ENCODE measurements around the gene CCIN.

CCIN gene

DNA sequence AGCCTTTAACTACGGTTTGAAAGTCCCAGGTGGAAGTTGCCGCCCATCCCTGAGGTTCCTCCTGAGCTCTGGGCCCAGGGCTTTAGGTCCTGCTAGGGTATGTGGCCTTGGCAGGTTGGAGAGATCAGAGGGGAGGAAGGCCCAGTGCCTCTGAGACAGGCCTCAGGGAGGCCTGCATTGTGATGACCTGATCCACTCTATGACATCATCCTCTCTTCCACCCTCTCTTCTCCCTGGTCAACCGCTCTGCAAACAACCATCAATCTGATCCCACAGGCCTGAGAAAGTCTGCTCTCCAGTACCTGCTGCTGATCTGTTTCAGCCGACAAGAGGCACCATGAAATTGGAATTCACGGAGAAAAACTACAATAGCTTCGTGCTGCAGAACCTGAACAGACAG lies at the start of gene CCIN:
Gene CCIN, plus strand, starts transcription at position 223 of the 400 bp plus-strand sequence. Its CDS starts 115 bp downstream, at position 338.
- DNase-seq = no peak

DNA sequence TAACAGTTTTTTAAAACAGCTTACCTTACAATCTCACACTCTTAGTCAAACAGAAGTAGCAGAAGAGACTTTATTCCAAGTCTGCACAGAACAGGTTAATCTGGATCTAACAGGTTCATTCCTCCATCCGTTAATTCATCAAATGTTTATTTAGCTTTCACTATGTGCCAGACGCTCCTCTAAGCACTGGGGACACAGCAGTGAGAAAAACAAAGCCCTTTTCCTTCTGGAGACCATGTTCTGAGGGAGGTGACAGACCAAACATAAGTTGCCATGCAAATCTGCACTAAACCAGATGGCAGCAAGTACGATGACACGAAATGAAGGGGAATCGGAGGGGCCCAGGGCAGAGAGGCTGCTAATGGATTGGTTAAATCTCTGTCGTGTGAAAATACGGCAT lies 49.7 kb upstream of the CCIN start:
- DNase-seq = no peak

DNA sequence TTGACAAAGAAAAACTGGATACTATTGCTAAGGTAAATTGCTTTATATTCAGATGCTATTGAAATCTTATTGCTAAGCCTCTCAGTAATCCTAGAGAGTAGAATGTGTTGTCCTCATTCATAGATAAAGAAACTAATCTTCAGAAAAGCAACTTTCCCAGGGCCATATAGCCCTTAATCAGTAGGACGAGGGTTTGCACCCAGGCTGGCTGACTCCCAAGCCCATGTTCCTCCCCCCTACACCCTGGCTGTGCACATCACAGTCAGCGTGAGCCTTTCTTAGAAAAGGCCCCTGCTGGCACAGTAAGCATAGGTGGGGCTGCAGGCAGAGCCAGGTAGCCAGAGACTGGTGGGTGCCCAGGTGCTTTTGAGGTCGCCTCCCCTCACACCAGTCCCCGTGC lies 48.5 kb upstream of the CCIN start:
- DNase-seq = no peak

DNA sequence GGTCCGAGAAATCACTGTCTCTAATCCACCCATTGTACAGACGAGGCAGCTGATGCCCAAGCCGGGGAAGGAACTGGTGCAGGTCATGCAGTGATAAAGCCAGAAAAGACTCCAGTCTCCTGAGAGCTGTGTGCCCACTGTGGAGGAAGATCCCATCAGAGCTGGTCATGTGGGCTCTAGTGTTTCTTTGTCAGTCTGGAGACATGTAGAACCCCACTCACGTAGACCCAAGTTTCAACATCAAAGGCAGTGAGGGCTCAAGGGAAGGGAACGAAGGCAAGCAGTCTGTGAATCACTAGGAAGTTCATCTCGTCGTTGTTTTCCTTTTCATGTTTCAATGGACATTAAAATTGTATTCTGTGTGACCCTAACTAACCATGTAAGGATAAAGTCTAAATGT lies 47.2 kb upstream of the CCIN start:
- DNase-seq = no peak

DNA sequence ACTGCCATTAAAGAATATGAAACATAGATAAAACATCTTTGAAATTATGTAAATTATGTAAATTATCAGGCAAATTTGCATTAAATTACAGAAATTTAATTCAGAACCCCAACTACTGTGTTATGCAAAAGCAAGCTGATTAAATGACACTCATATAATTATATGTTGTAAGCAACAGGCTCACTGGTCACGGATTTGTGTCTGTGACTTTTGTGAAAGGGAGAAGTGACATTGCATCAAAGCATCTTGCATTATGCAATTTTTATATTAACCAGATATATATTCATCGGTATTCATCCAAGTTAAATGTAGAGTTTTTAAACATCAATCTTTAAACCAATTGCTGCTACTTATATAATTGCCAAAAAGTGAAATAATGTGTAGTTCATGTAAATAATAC lies 45.7 kb upstream of the CCIN start:
- no peak for DNase-seq

DNA sequence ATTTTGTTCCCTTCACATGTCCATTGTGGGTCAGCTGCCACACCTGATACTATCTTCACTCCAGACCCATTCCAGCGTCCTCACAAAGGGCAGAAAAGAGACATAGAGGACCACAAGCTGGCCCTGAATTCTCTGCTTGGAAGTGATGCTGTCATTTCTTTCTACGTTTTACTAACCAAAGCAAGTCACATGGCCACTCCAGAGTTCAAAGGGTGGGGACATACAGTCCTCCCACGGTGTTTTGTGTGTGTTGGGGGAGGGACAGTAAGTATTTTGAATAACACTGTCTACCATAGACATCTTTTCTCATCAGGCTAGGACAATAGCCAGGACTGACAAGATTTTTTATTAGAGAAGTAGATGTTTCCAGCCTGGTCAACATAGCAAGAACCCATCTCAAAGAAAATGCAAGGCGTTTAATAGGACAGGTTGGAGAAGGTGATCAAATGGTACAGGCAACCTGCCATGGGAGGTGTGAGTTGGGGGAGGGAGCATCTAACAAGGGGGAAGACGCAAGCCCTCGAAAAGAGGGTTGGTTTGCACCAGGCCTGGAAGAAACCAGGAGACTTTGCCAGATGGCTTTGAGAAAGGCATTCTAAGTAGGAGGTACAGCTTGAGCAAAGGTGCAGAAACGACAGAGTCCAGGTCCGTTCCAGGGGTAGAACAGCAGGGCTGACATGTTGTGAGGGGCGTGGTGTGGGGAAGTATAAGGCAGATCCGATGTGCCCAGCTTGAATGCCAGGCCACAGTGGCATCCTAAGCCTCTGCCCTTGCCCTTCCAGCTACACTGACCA lies 43.9 kb upstream of the CCIN start:
- DNase-seq = peak; percentile 34

DNA sequence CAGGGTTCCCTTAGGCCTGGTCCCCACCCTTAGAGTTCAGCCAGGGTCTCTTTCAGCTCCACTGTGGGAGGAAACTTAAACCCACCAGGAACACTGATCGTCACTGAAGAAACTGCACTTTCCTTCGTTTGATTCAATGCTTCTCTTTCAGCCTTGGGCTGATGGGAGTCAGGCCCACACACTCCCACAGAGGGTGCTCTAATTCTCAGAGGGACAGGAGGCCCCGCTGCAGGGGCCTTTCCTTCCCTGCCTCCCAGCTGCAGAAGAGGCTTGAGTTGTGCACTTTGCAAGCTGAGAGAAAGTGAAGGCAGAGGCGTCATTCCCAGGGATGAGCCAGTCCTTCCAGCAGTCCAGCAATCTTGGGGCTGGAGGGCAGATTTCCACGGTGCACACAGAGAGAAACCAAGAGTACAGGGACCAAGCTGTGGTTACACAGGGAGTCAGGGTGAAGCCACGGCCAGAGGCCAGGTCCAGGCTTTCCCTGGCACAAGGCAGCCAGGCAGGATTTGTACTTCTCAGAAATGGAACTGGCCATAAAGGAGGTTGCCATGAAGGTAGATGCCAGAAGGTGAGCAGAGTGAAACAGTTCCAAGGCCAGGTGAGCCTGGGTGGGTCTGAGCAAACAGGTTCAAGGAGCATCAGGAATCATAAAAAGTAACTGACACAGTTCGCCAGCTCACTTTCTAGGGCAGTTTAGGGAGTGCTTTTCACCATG lies 43.0 kb upstream of the CCIN start:
- DNase-seq = peak; percentile 49

DNA sequence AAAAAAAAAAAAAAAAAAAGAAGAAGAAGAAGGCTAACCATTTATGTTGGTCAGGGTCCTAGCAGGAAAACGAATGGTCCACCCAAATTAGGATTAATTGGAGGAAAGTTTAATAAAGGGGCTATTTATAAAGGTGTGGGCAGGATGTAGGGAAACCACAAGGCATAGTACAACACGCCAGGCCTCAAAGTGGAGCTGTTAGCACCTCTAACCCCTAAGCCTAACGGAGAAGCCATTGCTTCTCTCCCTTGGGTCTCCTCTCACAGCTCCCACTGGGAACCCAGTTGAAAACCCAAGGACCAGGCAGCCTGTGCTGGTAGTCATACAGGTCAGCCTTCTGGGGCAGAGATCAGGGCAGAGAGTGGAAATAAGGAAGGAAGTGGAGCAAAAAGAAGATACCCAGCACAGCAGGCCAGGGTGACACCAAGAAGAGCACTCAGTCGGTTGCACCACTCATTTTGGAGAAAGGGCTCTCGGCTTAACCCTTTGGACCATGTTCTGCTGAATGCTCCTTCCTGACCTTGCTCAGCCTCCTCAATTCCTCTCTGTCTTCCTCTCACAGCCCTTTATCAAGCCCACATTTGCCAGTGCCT lies 41.4 kb upstream of the CCIN start:
- DNase-seq = peak; percentile 33

DNA sequence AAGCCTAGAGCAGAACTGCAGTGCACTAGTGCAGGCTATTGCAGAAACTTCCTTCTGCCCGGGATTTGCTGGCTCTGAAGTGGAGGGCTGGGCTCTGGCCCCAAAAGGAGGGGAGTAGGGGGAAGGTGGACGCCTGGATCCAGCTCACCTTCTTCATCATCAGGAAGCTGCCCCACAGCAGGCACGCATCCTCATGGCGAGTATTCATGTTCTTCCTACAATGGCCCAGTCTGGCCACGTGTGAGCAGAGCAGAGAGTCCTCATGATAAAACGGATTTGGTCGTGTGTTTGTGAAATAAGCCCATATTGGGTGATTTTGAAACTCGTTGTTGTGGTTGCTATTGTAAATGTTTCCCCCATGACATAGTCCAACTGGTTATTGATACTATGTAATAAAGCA lies 40.8 kb upstream of the CCIN start:
- no peak for DNase-seq

DNA sequence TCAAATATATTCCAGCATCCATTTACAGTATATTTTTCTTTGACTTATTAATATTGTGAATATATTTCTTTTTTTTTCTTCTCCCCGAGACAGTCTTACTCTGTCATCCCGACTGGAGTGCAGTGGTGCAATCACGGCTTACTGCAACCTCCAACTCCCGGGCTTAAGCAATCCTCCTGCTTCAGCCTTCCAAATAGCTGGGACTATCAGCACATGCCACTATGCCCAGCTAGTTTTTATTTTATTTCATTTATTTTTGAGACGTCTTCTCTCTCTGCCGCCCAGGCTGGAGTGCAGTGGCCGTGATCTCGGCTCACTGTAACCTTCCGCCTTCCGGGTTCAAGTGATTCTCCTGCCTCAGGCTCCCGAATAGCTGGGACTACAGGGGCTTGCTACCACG lies 40.0 kb upstream of the CCIN start:
- DNase-seq = peak; percentile 12

DNA sequence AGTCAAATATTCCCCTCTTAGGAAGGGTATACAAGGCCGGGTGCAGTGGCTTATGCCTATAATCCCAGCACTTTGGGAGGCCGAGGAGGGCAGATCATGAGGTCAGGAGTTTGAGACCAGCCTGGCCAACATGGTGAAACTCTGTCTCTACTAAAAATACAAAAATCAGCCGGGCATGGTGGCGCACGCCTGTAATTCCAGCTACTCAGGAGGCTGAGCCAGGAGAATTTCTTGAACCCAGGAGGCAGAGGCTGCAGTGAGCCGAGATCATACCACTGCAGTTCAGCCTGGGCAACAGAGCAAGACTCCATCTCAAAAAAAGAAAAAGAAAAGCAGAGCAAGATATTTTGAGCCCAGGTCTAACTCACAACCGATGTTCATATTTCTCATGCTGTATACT lies 37.5 kb upstream of the CCIN start:
- peak; percentile 5 for DNase-seq

DNA sequence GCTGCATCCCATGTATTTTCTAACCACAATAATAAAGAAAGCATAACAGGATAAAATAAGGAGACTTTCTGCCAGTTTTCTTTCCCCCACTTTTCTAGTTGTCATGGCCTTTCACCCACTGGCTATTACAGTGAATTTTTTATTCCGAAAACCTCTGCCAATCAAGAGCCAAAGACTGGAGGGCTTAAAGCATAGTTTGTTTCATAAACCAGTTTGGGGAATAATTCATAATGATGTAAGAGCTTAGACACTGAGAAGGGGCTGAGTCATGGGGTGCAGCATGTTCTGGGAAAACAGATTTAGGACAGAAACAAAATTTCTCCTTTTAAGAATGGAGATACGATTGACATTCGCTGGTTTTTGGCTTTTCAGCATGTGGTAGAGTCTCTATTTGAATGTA lies 37.1 kb upstream of the CCIN start:
- no peak for DNase-seq

DNA sequence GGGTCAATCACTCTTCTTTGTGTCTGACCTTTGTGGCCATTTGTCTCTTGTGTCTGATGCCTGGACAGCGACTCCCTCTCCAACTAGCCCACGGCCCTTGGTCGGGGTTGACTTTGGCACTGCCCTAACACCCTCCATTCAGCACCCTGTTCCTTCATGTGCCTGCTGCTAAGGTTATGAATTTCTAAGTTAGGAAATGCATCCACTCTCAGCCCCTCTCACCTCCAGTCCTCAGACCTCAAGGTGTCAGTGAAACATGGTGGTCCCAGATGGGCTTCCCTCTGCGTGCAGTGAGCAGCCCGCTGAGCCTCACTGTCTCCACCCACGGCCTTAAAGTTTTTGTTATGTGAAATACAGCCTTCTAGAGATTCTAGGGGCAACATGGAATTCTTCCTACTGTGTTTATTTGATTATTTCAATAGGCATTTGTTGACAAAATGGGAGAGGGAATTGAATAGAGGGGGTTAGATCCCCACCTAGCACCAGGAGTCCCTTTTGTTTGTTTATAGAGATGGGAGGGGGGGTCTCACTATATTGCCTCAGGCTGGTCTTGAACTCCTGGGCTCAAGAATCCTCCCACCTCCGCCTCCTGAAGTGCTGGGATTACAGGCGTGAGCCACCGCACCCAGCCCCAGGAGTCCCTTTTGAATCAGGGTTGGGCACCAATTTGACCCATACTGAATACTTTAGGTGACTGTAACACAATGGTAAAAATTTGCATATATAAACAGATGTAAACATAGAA lies 34.3 kb upstream of the CCIN start:
- peak; percentile 35 for DNase-seq

DNA sequence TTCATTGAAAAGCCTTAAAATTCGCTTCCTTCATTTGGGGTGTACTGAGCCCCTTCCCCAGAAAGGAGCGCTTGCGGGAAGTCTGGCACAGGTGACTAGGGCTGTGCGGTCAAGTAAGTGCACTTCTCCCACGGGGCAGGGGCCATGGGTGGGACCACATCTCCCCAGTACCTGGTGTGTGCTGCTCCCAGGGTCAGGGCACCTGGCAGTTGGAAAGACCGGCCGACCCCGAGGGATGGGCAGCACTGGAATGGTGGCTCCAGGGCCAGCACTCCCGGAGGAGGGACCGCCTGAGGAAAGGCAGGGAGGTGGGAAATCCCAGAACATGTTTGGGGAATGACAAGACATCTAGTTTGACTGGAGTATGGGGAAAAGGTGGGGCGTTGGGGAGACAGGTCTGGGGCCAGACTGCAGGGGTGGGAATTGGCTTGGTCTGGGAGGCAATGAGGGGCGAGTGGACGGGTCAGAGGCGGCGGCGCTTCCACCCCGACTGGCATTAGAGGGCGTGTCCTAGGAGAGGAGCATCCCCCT lies 33.4 kb upstream of the CCIN start:
- DNase-seq = no peak

DNA sequence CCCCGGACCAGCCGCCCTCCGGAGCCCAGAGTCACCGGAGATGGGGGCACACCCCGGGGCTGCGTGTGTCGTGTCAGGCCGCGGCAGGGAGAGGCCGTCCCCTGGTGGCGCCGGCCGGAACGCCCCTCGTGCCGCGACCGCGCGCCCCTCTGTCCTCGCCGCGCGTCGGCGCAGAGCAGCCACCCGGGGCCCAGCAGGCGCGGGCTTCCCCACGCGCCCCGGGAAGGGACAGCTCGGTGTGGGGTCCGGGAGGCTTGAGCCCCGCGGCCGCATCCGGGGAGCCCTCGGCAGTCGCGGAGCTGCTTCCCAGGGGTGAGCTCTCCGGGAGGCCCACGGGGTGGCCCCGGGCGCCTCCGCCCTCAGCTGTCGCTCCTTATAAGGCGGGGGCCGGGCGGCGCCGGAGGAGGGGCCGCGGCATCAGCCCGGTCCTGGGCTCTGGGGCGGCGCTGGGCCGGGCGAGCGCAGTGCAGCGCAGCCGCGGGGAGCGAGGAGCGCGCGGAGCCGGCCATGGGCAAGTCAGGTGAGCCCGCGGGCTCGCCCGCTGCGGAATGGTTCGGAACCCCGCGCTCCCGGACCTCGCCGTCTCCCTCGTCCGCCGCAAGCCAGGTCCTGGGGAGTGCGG lies 32.8 kb upstream of the CCIN start, which contains the start of gene GLIPR2:
Gene GLIPR2, plus strand, starts transcription at position 462 of the 622 bp plus-strand sequence. Its CDS starts 46 bp downstream, at position 508.
- peak; percentile 86 for DNase-seq

DNA sequence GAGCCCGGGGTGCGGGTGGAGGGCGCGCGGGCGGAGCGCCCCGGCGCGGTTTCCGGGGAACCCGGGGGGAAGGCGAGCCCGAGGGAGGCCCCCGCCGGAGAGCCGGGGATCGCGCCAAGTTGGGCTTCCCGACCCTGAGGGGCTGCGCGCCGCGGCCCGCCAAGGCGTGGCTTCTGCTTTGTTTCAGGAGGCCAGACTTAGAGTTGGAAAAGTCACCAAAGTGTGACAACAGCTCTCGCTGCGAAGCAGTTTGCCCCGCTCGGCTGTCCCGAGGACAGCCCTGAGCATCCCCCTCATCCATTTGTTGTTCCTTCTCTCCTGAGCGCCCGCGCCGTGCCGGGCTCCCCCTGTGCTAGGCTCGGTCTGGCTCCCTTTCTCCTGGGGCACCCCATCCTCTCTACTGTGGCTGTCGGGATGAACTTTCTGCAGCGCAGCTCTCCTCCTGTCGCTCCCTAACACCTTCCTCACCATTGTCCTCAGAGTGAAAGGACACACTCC lies 32.2 kb upstream of the CCIN start:
- no peak for DNase-seq

DNA sequence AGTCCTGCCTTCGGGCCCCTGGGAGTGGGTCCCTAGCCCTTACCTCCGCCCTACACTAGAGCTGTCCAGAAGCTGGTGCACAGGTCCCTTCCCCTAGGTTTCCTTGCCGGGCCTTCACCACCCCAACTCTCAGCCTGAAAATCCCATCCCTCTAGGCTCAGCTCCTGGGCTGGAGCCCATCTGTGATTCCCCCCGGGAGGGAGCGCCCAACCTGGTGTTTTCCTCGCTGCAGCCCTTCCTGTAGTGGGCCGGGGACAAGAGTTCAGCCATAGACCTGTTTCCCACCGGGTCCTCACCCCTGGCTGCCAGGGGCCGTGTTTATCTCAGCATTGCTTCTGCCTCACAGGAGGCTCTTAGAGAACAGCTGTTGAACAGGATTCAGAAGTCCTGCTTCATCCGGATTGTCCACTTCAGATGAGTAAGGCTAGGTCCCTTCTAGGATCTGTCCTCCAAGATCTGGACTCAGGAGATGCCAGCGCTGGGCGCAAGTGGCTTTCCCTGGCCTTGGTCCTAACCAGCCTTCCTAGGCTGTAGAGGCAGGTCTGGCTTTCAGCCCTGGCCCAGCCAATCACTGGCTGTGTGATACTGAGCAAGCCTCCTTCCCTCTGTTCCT lies 31.7 kb upstream of the CCIN start:
- DNase-seq = peak; percentile 65

DNA sequence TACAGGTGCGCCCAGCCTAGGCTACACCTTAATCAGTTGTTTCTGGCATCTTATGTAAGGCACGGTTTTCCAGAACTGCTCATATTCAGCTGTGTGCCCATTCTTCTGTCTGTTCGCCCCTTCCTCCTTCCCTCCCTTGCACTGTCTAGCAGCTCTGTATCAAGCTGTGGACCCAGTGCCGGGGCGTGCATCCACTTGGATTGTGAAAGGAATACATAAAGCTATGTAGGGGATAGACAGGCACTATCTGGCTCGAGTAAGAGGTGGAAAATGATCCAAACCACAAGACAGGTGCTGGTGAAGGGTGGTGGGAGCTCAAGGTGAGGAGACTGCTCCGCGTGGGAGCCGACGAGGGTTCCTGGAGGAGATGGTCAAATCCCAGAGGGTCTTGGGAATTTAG lies 30.7 kb upstream of the CCIN start:
- no peak for DNase-seq

DNA sequence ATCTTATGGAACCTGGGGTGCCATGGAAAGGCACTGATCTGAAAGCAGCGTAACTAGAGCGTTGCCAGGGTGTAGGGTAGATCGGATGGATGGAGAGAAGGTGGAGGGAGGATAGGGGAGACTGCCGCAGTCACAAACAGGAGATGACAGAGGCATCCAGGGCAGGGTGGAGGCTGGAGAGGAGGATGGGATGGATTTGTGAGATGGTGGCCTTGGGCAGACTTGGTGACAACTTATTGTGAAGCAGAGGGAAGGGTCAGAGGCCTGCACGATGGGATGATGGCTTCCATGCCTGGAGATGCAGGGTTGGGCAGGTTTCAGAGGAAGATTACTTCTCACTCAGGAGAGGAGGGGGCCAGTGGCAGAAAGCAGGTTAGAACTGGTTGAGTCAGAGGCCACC lies 30.3 kb upstream of the CCIN start:
- DNase-seq = no peak

DNA sequence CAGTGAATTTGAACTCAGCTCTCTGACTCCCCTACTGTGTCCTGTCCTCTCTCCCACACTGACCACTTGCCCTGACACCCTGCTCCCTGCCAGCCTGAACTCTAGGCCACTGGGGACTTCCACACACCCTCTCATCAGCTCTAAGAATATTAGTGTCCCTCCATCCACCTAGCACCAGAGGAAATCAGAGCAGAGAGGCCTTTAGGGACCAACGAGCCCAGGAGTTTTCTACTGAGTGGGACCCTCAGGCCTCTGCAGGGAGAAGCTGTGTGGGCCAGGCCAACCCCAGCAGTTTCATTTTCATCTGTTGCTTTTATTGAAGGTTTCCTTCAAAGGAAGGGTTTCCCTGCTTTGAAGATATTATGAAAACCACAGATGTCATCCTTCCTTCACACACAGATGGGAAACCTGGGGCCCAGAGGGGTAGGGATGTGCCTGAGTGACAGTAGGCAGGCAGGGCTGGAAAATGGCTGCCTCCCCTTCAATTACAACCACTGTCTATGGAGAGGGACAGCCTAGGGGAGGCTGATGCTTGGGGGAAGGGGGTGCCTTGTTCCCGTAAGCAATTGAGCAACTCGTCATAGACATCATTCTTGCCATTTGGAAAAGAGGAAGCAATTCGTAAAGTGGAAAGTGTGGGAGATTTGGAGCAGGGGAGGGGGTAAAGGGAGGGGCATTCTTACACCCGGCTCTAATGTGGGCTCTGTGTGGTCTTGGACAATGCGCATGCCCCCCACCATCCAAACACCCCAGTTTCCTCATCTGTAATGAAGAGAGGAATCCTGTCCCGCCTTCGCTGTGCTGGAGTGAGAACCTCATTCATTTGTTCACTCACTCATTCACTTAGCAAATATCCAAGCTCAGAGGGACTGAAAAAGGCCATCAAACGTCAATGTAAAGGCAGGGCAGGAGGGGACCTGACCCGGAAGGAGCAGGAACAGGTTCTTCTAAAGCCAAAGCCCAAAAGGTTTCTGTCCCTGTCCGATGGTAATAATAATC lies 28.8 kb upstream of the CCIN start:
- DNase-seq = no peak

DNA sequence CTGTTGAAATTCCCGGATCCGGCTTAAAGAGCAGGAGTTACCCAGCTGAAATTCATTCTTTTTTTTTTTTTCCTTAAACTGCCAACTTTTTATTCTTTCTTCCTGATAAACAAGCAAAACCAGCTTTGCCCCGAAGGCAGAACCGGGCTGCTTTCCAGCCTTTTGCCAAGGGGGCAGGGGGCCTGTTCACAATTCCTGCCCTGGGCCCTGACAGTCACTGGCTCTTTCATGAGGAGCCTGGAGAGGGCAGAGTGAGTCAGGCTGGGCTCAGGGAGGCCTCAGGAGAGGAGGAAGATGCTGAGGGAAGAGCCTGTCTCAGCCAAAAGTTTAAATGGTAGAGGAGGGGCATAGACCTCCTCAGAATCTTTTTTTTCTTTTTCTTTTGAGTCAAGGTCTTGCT lies 27.9 kb upstream of the CCIN start:
- no peak for DNase-seq
